ENCODE results near the gene NPAS3. TPM values are rescaled to one million over a fixed set of nuclear protein-coding genes. Genes with fewer than 3 reads are reported as not detected.

The NPAS3 gene
- total RNA-seq, 2 experiments from 2014 or later = not detected

GRCh38 chr14:33029511-33029910, 90.8 kb downstream of the NPAS3 start:
- peaks cover 5% of the 10 kb centered on the region for H3K9me3 Mint-ChIP-seq
- no peaks in the 10 kb centered on the region for H3K36me3 Mint-ChIP-seq (ENCODE audit: low read depth)
- POLR2A ChIA-PET = no interaction called here
- ATAC-seq (no peak), DNase-seq (no peak)
- intact Hi-C loops (cut with micrococcal nuclease) = no loop called here
- TF ChIP-seq, protein P1, sequence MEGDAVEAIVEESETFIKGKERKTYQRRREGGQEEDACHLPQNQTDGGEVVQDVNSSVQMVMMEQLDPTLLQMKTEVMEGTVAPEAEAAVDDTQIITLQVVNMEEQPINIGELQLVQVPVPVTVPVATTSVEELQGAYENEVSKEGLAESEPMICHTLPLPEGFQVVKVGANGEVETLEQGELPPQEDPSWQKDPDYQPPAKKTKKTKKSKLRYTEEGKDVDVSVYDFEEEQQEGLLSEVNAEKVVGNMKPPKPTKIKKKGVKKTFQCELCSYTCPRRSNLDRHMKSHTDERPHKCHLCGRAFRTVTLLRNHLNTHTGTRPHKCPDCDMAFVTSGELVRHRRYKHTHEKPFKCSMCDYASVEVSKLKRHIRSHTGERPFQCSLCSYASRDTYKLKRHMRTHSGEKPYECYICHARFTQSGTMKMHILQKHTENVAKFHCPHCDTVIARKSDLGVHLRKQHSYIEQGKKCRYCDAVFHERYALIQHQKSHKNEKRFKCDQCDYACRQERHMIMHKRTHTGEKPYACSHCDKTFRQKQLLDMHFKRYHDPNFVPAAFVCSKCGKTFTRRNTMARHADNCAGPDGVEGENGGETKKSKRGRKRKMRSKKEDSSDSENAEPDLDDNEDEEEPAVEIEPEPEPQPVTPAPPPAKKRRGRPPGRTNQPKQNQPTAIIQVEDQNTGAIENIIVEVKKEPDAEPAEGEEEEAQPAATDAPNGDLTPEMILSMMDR (IDR thresholded peaks at IDR 0.05) = no peak
- CTCF ChIA-PET = no interaction called here
- H3K4me1 Mint-ChIP-seq (ENCODE audit: low read depth) = no peaks in the 10 kb centered on the region
- H3K27ac Mint-ChIP-seq = no peak overlapping the region
- no peak overlapping the region for H3K4me3 Mint-ChIP-seq
- H3K27me3 Mint-ChIP-seq = no peaks in the 10 kb centered on the region

DNA sequence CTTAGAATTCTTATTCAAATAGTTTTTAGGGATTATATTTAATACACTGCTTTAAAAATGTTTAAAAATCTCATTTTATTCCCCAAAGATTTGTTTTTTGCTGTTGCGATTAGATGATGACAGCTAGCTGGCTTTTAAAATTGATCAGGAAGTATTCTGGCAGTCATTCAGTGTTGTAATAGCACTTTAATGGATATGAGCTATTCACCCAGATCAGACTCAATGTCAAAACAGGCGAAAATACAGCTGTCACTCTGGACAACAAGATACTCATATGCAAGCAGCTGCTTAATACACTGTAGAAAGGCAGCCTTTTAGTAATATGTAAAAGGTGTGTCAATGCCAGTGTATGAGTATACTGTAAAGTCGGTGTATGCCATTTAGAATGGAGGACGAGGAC, 91.7 kb downstream of the NPAS3 start:
- H3K27ac Mint-ChIP-seq = no peak overlapping the region
- DNase-seq = no peak
- H3K9me3 Mint-ChIP-seq = peaks cover 5% of the 10 kb centered on the region
- no peaks in the 10 kb centered on the region for H3K27me3 Mint-ChIP-seq
- no peak overlapping the region for H3K4me3 Mint-ChIP-seq
- ATAC-seq = no peak
- H3K4me1 Mint-ChIP-seq (ENCODE audit: low read depth) = no peaks in the 10 kb centered on the region
- POLR2A ChIA-PET = no interaction called here
- CTCF ChIA-PET = no interaction called here
- H3K36me3 Mint-ChIP-seq (ENCODE audit: low read depth) = no peaks in the 10 kb centered on the region
- TF ChIP-seq, protein P1 (IDR thresholded peaks at IDR 0.05) = no peak
- intact Hi-C loops (cut with micrococcal nuclease) = no loop called here

DNA sequence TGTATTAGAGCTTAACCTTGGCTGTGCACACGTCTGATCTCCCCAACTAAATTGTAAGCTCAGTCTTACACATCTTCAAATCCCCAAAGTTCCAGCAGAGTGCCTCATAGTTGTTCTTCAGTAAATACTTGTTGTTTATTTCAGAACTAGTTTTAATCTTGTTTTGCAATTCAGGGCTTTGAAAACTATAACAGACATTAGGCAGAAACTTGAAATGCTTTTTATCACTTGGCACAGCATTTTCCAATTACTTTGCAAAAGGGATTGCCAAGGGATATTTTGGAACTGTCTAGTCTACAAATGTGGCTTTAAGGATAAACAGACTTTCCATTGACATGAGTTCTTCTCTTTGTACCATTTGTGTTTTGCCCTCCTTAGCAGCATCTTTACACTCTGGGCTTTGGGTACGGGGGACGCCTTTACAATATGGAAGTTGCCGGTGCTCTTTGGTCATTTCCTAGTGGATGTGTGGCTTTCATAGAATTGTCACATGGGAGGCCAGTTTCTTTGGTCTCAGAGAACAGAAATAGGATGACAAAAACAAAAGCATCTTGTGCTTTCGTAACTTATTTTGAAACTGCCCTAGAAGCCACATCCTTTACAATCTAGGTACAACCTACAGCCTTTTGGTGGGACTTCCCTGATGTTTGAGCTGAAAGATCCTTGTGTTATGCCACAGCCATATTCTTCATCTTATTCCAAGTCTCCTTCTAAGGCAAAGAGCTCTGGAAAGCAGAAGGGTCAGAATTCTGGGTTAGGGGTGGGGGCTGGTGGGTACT, 96.9 kb downstream of the NPAS3 start:
- CTCF ChIA-PET = no interaction called here

DNA sequence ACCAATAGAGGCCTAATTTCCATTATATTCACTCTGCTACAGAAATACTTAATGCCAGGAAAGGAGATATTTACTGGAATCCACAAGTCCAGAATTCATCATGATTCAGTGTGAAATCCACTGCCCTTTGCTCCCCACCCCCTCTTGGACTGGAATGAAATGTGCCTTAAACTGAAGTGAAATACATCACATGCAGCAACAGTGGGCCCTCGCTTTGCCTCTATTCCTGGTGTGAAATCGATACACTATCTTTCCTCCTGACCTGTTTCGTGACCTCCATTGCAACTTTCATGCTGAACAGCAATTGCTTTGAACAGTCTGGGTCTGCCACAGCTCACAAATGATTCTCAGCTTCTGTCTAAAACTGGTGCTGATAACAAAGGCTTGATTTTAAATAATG, 100.6 kb downstream of the NPAS3 start:
- no peak overlapping the region for H3K4me3 Mint-ChIP-seq
- no peaks in the 10 kb centered on the region for H3K4me1 Mint-ChIP-seq (ENCODE audit: low read depth)
- POLR2A ChIA-PET = no interaction called here
- DNase-seq (no peak), ATAC-seq (no peak)
- TF ChIP-seq, protein P1 (IDR thresholded peaks at IDR 0.05) = no peak
- CTCF ChIA-PET = no interaction called here
- no peaks in the 10 kb centered on the region for H3K36me3 Mint-ChIP-seq (ENCODE audit: low read depth)
- H3K27ac Mint-ChIP-seq = no peak overlapping the region
- peaks cover 4% of the 10 kb centered on the region for H3K9me3 Mint-ChIP-seq
- no peaks in the 10 kb centered on the region for H3K27me3 Mint-ChIP-seq
- intact Hi-C loops (cut with micrococcal nuclease) = no loop called here

More for the DNA sequence above, 96.9 kb downstream of the NPAS3 start:
- Mint-ChIP-seq H3K36me3 (ENCODE audit: low read depth) (no peaks in the 10 kb centered on the region), H3K4me1 (ENCODE audit: low read depth) (no peaks in the 10 kb centered on the region), H3K27me3 (no peaks in the 10 kb centered on the region), H3K4me3 (no peak overlapping the region), H3K27ac (no peak overlapping the region), H3K9me3 (no peaks in the 10 kb centered on the region)
- DNase-seq (no peak), ATAC-seq (no peak)
- TF ChIP-seq, protein P1 (IDR thresholded peaks at IDR 0.05) = no peak
- intact Hi-C loops (cut with micrococcal nuclease) = no loop called here
- POLR2A ChIA-PET = interaction anchor here (0.6 kb wide), 1 partner anchor 152 kb away, joined by 4 read pairs; no protein-coding TSS in a partner anchor

GRCh38 chr14:33040372-33041140, 101.9 kb downstream of the NPAS3 start:
- Mint-ChIP-seq H3K4me1 (ENCODE audit: low read depth) (no peaks in the 10 kb centered on the region), H3K9me3 (peaks cover 4% of the 10 kb centered on the region), H3K27ac (no peak overlapping the region), H3K4me3 (no peak overlapping the region), H3K27me3 (no peaks in the 10 kb centered on the region), H3K36me3 (ENCODE audit: low read depth) (no peaks in the 10 kb centered on the region)
- POLR2A ChIA-PET = no interaction called here
- CTCF ChIA-PET = no interaction called here
- ATAC-seq (no peak), DNase-seq (no peak)
- TF ChIP-seq, protein P1 (IDR thresholded peaks at IDR 0.05) = no peak
- intact Hi-C loops (cut with micrococcal nuclease) = no loop called here

Measured in activated CD8-positive, alpha-beta T cell treated with anti-CD3 and anti-CD28 coated beads for 36 hours (primary cell).